GM12891 (cell line): ENCODE results near the gene DOC2B.
"Not testable (repeated sequence)": the region's sequence is repeated elsewhere in the genome, so short reads cannot be mapped to it uniquely, and the experiment has no call there.

ENCODE experiments used
- POLR2A ChIP-seq: IDR thresholded peaks from 2 replicates; pipeline ENCODE4 v1.6.1; 2011; ENCODE audit warnings: low read depth, low read length, control low read depth
- POLR2AphosphoS5 ChIP-seq: IDR thresholded peaks from 2 replicates; pipeline ENCODE4 v1.6.1; 2011; ENCODE audit warnings: low read depth, low read length, control low read depth

DNA sequence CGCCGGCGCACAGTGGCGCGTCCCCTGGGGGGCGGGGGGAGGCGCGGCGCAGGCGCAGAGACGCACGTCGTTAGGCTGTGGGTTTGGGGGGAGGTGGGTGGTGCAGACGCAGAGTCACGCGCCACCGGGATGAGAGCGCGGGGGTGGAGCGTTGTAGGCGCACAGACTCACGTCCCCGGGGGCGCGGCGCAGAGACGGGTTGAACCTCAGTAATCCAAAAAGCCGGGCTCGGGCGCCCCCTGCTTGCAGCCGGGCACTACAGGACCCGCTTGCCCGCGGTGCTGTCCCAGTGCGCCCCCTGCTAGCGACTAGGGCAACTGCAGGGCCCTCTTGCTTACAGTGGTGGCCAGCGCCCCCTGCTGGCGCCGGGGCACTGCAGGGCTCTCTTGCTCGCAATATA lies 47.5 kb downstream of the DOC2B start:
- not testable (repeated sequence) for TF ChIP-seq POLR2A, POLR2AphosphoS5
